Activated naive CD8-positive, alpha-beta T cell treated with anti-CD3 and anti-CD28 coated beads, Interleukin-2, amount 50 U/mL, for 16 hours (primary cell): ENCODE results near the gene THAP7.
"Not testable (repeated sequence)": the region's sequence is repeated elsewhere in the genome, so short reads cannot be mapped to it uniquely, and the experiment has no call there.

Source experiments
- DNase-seq: peaks from one replicate; pipeline ENCODE4 v3.0.0-alpha.2; 2020; ENCODE audit warnings: low read depth, low spot score

Gene THAP7

DNA sequence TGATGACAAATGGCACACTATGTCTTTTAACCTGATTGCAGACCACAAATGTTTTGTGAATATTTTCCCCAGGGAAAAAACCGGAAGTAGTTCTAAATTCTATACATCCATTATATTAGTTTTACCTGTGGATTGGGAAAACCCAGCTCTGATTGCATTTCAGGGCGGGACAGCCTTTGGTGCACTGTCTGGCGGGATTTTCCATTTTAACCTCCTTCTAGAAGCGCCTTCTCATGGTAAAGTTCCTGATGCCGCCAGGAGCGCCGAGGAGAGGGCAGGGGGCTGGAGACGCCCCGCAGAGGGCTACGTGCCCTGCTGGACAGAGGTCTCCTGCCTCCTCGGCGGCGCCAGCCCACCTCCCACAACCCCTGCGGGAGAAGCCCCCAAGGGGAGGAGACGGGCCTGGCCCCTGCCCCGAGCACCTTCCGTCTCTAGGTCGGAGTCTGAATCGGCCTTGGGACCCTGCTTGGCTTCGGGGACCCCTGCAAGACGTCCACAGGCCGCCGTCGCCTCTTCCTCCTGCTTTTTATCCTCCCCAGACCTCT is 11.8 kb upstream of the THAP7 start:
- no peak for DNase-seq

- no peak for DNase-seq
Measured at GRCh38 chr22:21012446-21013407, 10.8 kb upstream of the THAP7 start.

- no peak for DNase-seq
Measured at GRCh38 chr22:21010426-21011113, 8.7 kb upstream of the THAP7 start.

GRCh38 chr22:21009638-21010425 is 7.9 kb upstream of the THAP7 start:
- DNase-seq, result no peak

- DNase-seq, result not testable (repeated sequence)
Measured at GRCh38 chr22:21009208-21009607, 7.3 kb upstream of the THAP7 start.

DNA sequence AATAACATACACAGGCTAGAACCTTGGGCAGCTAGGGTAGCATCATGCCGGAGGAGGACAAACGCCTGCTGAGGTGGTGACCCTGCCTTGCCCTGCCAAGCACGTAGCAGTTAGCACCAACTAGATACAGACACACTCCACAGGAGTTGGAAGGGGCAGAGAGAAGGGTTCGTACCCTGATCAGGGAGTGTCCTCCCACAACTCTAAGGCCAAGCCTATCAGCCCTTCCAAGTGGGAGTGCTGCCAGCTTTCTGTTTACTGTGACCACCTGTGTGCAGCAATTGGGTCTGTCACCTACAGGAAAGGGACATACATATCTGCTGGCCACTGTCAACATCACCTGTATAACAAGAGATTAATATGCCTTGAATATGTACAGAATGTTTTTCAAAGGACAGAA is 1.9 kb upstream of the THAP7 start:
- no peak for DNase-seq

GRCh38 chr22:21000987-21001600 is 824 bp downstream of the THAP7 start:
- no peak for DNase-seq

- no peak for DNase-seq
Measured at GRCh38 chr22:21000207-21000986, 1.5 kb downstream of the THAP7 start.

- DNase-seq, result no peak
Measured at GRCh38 chr22:20999350-21000206, 2.3 kb downstream of the THAP7 start.

DNA sequence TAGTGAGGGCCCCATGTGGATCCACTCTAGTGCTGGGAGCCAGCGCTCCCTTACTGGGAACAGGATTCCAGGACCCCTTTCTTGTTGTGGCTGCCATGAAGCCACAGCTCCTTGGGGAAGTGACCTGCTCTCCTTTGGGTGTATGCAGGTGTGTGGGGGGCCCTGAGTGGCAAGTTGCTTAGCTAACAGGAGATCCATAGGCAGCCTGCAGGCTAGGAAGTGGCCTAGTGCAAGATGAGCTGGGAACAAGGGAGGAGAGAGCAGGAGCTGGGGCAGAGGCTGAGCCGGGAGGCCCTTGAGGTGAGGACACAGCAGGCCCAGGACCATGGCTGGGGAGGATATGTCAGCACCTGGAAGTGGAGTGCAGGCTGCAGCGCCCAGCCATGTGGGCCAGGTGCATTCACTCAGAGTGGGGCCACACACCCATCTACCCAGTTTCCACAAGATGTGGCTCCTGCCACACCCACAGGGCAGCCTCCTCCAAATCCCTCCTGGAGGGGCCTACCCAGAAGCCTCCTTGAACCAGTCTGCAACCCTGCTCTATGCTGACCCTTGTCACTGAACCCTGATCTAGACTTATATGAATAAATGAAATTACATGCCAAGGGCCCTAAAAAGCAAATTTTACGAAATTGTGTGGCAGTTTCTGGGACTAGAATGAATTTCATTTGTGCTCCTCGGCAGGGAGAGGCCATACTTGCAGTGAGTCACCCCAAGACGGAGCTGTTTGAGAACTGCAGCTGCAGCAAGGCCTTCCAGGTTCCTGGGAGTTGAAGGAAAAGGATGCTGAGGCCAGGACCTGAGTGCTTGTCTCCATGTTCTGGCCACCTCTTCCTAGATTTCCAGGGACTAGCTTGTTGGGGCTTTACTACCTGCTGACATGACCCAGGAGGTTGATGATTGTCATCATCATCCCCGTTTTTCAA is 3.2 kb downstream of the THAP7 start:
- DNase-seq, result no peak

DNA sequence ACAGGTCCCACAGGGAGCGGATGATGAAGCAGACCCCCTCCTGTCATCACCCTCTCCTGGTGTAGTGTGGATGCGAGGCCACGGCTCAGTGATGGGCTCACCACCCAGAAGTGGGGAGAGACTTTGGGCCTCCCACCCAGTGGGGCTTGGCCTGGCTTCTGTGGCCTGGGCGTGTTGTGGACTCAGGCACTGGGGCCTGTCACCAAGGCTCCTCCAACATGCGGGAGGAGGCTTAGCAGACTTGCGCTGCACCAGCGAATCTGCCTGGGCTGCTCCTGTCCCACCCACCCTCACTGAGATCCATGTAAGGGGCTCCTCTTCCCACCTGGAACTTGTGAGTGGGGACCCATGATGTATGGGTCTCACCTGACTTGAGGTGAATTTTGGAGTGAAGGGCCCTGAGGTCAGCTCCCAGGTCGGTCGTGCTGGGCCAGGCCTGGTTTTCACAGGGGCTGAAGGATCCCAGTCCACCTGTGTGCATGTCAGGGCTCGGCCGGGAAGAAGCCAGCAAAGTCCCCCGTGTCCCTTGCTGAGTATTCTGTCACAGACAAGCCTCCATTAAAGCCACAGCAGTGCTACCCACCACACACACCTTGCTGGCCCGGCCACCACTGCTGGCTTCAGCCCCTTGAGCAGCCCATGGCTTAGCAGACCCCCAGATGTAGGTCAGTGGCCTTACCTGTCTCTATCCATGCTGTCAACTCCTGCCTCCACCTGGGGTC is 4.2 kb downstream of the THAP7 start:
- no peak for DNase-seq

- DNase-seq, result no peak
Measured at GRCh38 chr22:20996598-20997535, 5.1 kb downstream of the THAP7 start.

DNA sequence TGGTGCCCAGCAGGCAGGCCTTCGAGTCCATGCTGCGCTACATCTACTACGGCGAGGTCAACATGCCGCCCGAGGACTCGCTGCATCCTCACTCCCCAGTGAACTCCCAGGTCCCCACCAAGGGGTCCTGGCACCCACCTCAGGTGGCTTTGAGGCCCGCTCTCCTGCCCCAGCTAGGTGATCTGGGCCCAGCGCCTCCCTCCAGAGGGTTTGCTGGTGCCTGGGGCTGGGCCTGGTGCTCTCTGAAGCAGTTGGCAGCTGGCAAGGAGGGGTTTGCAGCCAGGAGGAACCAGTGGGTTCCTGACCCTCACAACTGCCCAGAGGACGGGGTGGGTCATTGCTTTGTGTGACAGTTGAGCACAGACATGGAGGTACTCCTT is 5.9 kb downstream of the THAP7 start:
- no peak for DNase-seq

GRCh38 chr22:20995329-20996030 is 6.4 kb downstream of the THAP7 start:
- DNase-seq, result no peak

GRCh38 chr22:20994902-20995241 is 7.0 kb downstream of the THAP7 start:
- DNase-seq, result no peak
